Endodermal cell (in vitro differentiated cells): Measurements from ENCODE around the gene SP6. TPM values are rescaled to one million over a fixed set of nuclear protein-coding genes. Genes with fewer than 3 reads are reported as not detected.

ENCODE experiments used
- DNase-seq: peaks from one replicate; pipeline ENCODE4 v3.0.0-alpha.2; 2017
- H3K27ac ChIP-seq: 2 replicates; pipeline ENCODE4 v1.5.1; 2013; ENCODE audit warnings: mild to moderate bottlenecking, low read depth, low read length, moderate library complexity
- H3K27me3 ChIP-seq: 2 replicates; pipeline ENCODE4 v1.6.1; 2013; ENCODE audit warnings: mild to moderate bottlenecking, low read length, moderate library complexity; ENCODE audit not compliant: insufficient read depth, control insufficient read depth, poor library complexity, severe bottlenecking
- H3K36me3 ChIP-seq: 2 replicates; pipeline ENCODE4 v1.7.0; 2013; ENCODE audit warnings: mild to moderate bottlenecking, low read length, moderate library complexity; ENCODE audit not compliant: control insufficient read depth, insufficient read depth
- H3K4me1 ChIP-seq: one replicate; pipeline ENCODE4 v1.7.0; 2013; ENCODE audit warnings: low read length; ENCODE audit not compliant: control insufficient read depth, insufficient read depth
- H3K4me3 ChIP-seq: 2 replicates; pipeline ENCODE4 v1.5.1; 2013; ENCODE audit warnings: mild to moderate bottlenecking, low read length, moderate library complexity
- H3K9ac ChIP-seq: 2 replicates; pipeline ENCODE4 v1.6.1; 2013; ENCODE audit warnings: mild to moderate bottlenecking, low read length, moderate library complexity; ENCODE audit not compliant: poor library complexity, severe bottlenecking; ENCODE audit errors: extremely low read depth
- H3K9me3 ChIP-seq: 2 replicates; pipeline ENCODE4 v1.6.1; 2013; ENCODE audit warnings: mild to moderate bottlenecking, low read length, moderate library complexity; ENCODE audit not compliant: control insufficient read depth
- H3K27ac Mint-ChIP-seq: 2 replicates; pipeline ENCODE4 v1.8.0; 2020; ENCODE audit warnings: mixed read lengths
- H3K27me3 Mint-ChIP-seq: 2 replicates; pipeline ENCODE4 v1.8.0; 2021; ENCODE audit warnings: mild to moderate bottlenecking, mixed read lengths; ENCODE audit not compliant: insufficient read depth
- H3K36me3 Mint-ChIP-seq: 2 replicates; pipeline ENCODE4 v1.8.0; 2020; ENCODE audit warnings: low read depth, mixed read lengths
- H3K4me1 Mint-ChIP-seq: 2 replicates; pipeline ENCODE4 v1.8.0; 2020; ENCODE audit warnings: mixed read lengths
- H3K4me3 Mint-ChIP-seq: 2 replicates; pipeline ENCODE4 v1.8.0; 2020; ENCODE audit warnings: mild to moderate bottlenecking, moderate library complexity, mixed read lengths
- H3K9me3 Mint-ChIP-seq: 2 replicates; pipeline ENCODE4 v1.8.0; 2020; ENCODE audit warnings: mild to moderate bottlenecking, mixed read lengths
- CTCF ChIP-seq: fragments of 200-600 bp; sonication (generic); conservative IDR thresholded peaks from 2 replicates; pipeline ENCODE4 v1.5.0; 2021; ENCODE audit warnings: antibody characterized with exemption, mild to moderate bottlenecking
- WGBS, 2 experiments: methylation state at CpG; one replicate each; pipeline versions ENCODE4 v1.1.5 to v1.1.7; 2013; ENCODE audit warnings: missing lambda C conversion rate in 2 of 2, mixed read lengths in 1 of 2; ENCODE audit not compliant: insufficient coverage in 1 of 2, insufficient read length in 1 of 2; 5-methylcytosine and 5-hydroxymethylcytosine counted together
- total RNA-seq, 2 donors: library from RNA; stranded (reverse); fragmentation: NEBNext Ultra II Directional in 1 of 2; extraction: Animal tissue kit (Norgen Biotek cat#: 25700) in 1 of 2; gene quantifications; 2 replicates in 1 of 2; 3 replicates in 1 of 2; pipeline ENCODE4 v1.2.1, GENCODE V29; 2021

Gene SP6
- total RNA-seq, 2 donors from 2014 or later: 3.1 to 3.7 TPM

DNA sequence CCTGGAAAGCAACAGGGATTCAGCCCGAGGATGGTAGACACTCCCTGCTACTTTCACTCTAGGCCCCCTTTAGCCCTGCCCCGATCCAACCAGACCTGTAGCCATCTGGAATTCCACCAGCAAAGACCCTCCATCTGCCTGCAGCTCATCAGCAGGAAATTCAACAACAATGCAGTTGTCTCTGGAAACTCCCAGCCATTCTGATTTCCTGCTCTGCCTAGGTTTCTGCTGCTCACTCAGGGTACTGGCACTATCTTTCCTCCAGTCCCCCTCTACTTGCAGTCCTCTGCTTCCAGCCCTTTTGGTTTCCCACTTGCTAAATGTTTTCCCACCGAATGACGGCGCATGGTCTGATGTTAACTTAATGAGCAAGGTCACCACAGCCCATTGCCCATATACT is 2.7 kb upstream of the SP6 start:
- Mint-ChIP-seq H3K4me3 (no peak overlapping the region), H3K27ac (no peak overlapping the region), H3K27me3 (peaks cover 78% of the 10 kb centered on the region), H3K4me1 (peaks cover 37% of the 10 kb centered on the region), H3K9me3 (no peaks in the 10 kb centered on the region), H3K36me3 (no peaks in the 10 kb centered on the region)
- Histone ChIP-seq H3K27ac (no peak overlapping the region), H3K4me3 (no peak overlapping the region), H3K9ac (no peak overlapping the region), H3K9me3 (no peaks in the 10 kb centered on the region), H3K36me3 (no peaks in the 10 kb centered on the region), H3K27me3 (peaks cover 69% of the 10 kb centered on the region), H3K4me1 (no peaks in the 10 kb centered on the region)
- WGBS, 2 experiments: 73 to 79% methylated on average over 4 to 5 of the region's 5 CpGs
- no peak for DNase-seq
- no peak for TF ChIP-seq CTCF

GRCh38 chr17:47852113-47852949 is 1.4 kb upstream of the SP6 start:
- H3K27ac Mint-ChIP-seq: no peak overlapping the region
- Histone ChIP-seq H3K4me1 (no peaks in the 10 kb centered on the region), H3K9ac (no peak overlapping the region), H3K9me3 (no peaks in the 10 kb centered on the region), H3K27me3 (peaks cover 82% of the 10 kb centered on the region), H3K4me3 (no peak overlapping the region), H3K27ac (no peak overlapping the region), H3K36me3 (no peaks in the 10 kb centered on the region)
- H3K27me3 Mint-ChIP-seq: peaks cover 90% of the 10 kb centered on the region
- peaks cover 30% of the 10 kb centered on the region for H3K4me1 Mint-ChIP-seq
- 52 to 54% methylated on average over 31 to 32 of the region's 32 CpGs for WGBS, 2 experiments
- no peak for TF ChIP-seq CTCF
- DNase-seq: no peak
- no peaks in the 10 kb centered on the region for H3K36me3 Mint-ChIP-seq
- peak overlapping the region; percentile 69 for H3K4me3 Mint-ChIP-seq
- H3K9me3 Mint-ChIP-seq: no peaks in the 10 kb centered on the region

DNA sequence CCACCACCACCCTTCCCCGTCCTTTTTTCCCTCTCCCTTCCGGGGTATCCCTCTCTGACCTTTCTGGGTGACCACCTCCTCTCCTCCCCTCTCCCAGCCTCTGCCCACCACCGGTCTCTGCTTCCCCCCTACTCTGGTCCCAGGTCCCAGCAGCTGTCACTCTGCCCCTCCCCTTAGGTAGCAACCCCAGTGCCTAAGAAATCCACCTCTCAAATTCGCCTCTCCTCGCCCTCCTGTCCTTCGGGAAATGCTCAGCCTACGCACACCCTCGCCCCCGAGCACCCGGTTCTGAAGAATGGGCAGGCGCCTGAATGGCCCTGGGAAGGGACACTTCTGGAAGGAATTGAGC is 775 bp upstream of the SP6 start:
- no peak for TF ChIP-seq CTCF
- H3K36me3 ChIP-seq: no peaks in the 10 kb centered on the region
- peaks cover 95% of the 10 kb centered on the region for H3K27me3 Mint-ChIP-seq
- H3K4me3 Mint-ChIP-seq: peak overlapping the region; percentile 69
- WGBS, 2 experiments: 14 to 28% methylated on average over 7 to 11 of the region's 11 CpGs
- H3K4me1 ChIP-seq: no peaks in the 10 kb centered on the region
- no peak overlapping the region for H3K9ac ChIP-seq
- H3K27ac Mint-ChIP-seq: no peak overlapping the region
- DNase-seq: peak; percentile 84
- no peak overlapping the region for H3K27ac ChIP-seq
- no peak overlapping the region for H3K4me3 ChIP-seq
- H3K27me3 ChIP-seq: peaks cover 87% of the 10 kb centered on the region
- no peaks in the 10 kb centered on the region for H3K36me3 Mint-ChIP-seq
- no peaks in the 10 kb centered on the region for H3K9me3 ChIP-seq
- peaks cover 30% of the 10 kb centered on the region for H3K4me1 Mint-ChIP-seq
- H3K9me3 Mint-ChIP-seq: no peaks in the 10 kb centered on the region
